Measurements from ENCODE around the gene CDK11B.

CDK11B gene

DNA sequence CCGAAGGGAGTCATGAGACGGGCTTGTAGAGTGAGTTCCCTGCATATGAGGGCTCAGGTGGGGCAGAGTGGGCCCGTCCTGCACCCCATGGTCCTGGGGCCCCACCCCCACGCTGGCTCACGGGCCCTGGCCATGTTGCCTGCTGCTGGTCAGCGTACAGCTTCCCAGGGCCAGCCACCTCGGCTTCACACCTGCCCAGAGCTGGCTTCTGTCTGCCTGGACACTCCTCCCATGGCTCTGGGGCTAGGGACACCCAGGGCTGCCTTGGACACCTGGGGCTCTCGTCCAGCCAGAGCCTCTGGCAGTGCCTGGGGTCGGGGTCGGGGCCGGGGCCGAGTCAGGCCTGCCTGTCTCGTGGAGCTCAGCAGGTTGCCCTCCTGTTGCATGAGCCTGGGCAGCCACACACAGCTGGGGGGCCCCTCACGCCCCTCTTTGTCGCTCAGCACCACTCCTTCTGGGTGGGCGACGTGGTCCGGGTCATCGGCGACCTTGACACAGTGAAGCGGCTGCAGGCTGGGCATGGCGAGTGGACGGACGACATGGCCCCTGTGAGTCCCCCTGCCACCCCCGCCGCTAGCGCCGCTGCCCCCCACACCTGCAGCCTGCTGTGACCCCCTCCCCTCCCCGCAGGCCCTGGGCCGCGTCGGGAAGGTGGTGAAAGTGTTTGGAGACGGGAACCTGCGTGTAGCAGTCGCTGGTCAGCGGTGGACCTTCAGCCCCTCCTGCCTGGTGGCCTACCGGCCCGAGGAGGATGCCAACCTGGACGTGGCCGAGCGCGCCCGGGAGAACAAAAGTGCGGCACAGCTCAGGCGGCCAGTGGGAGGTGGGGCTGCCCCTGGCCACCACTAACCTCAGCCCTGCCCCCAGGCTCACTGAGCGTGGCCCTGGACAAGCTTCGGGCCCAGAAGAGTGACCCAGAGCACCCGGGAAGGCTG is 32.3 kb downstream of the CDK11B start:
- no peak for DNase-seq

DNA sequence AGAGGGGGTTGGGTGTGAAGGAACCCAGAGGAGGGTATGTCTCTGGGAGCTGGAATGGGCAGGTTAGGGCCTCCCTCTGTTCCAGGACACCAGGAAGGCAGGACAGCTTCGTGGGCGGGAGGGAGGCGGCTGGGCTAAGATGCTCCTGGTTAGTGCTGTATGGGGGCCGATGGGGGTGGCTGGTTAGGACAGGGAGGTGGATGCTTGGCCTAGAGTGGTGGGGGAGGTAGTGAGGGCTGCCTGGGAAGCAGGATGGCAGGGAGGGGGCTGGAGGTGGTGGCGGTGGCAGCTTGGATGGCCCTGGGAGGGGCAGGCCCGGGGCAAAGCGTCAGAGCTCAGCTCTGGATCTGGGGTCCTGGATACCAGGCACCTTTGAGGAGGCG is 33.0 kb downstream of the CDK11B start:
- no peak for DNase-seq

- DNase-seq: no peak
Measured at GRCh38 chr1:1625404-1625775, 33.4 kb downstream of the CDK11B start.

GRCh38 chr1:1624443-1625403 is 34.1 kb downstream of the CDK11B start:
- no peak for DNase-seq

- DNase-seq: no peak
Measured at GRCh38 chr1:1623631-1624442, 35.0 kb downstream of the CDK11B start.

DNA sequence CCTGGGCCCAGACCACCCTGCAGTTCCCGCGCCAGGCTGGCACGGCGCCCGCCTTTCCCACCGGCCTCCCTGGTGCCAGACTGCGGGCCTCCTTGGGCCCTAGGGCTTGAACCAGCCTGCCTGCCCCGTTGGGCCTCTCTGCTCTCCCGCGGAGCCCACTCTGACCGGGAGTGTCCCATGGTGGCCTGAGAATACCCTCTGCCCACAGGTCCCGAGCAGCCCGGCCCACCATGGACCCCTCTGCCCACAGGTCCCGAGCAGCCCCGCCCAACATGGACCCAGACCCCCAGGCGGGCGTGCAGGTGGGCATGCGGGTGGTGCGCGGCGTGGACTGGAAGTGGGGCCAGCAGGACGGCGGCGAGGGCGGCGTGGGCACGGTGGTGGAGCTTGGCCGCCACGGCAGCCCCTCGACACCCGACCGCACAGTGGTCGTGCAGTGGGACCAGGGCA is 35.6 kb downstream of the CDK11B start:
- DNase-seq: no peak

- DNase-seq: no peak
Measured at GRCh38 chr1:1622788-1623094, 36.1 kb downstream of the CDK11B start.

- no peak for DNase-seq
Measured at GRCh38 chr1:1622010-1622787, 36.6 kb downstream of the CDK11B start.

- DNase-seq: no peak
Measured at GRCh38 chr1:1621173-1622009, 37.4 kb downstream of the CDK11B start.

GRCh38 chr1:1620433-1621139 is 38.2 kb downstream of the CDK11B start:
- no peak for DNase-seq

- DNase-seq: no peak
Measured at GRCh38 chr1:1619917-1620361, 38.9 kb downstream of the CDK11B start.

GRCh38 chr1:1618396-1619068 is 40.3 kb downstream of the CDK11B start:
- DNase-seq: no peak

DNA sequence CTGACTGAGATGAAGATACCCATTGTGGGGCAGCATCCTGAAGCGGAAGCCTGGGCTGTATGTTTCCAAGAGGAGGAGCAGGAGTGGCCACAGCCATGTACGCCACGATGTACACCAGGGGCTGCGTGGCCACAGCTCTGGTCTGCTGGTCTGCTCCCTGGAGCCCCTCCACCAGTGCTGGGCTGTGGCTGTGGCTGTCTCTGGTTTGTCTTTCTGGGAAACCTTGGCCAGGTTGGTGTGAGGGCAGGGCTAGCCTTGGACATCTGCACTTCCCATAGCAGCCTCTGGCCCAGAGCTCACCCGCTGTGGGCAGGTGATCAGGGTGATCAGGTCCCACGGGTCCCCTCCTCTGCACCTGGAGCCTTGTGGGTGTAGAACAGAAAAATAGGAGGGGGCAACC is 40.9 kb downstream of the CDK11B start:
- DNase-seq: no peak

DNA sequence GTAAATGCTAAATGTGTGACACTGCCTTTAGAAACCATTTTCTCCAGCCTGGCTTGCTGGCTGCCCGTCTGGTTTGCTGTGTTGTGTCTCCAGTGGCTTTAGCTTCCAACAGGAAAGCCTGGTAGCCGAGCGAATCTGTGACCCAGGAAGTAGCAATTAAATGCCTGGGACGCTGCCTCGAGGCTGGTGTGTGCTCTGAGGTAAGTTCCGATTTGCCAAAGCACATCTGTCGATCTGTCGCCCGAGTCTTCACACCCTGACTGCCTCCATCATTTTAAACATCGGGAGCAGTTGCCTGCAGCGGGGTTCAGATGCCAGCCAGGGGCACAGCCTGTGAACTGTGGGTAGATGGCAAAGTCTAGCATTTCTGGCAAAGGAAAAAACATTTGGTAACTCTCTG is 41.3 kb downstream of the CDK11B start:
- DNase-seq: no peak

DNA sequence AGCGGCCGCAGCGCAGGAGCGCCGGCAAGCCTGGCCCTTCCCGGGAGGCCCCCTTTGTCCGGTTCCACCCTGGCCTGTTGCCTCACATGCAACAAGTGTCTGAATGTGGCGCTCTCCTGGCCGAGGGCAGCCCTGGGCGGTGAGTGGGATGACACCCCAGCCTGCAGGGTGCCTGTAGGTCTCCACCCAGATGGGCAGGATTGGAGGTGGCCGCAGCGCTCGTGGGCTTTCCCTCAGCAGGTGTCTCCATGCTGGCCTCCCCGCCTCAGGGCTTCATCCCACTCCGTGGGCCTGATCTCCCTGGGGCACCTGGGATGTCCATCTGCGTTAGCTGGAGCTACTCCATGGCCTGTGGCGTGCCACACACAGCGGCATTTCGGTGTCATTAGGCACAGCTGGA is 42.0 kb downstream of the CDK11B start:
- no peak for DNase-seq

DNA sequence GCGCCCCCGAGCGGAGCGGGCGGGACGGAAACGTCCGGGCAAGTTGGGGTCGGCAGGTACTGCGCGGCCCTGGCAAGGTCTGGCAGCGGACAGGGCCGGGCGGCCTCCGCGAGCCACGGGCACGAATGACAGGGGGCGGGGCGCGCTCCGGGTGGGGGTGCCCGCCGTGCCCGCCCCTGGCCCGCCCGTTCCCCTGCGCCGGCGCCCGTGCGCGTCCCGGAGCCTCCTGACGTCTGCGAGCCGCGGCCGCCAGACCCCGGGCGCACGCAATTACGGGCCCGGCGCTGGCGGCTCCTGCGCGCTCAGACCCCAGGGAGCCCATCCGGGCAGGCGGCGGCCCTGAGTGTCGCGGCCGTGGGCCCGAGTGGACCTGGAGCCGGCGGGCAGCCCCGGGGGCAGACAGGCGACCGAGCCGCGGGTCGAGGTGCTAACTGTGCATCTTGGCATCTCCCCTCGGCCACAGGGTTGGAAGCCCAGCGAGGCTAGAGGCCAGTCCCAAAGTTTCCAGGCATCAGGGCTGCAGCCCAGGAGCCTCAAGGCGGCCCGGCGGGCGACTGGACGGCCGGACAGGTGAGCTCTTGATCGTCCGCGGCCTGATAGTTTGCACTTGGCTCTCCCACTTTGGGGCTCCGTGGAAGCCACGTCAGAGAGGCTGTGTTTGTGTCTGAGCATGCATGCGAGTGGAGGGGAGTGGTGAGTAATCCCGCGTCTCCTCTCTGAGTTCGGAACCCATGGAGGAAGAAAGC is 42.6 kb downstream of the CDK11B start:
- peak in 3 of 5 experiments; percentile 29 to 72 (median 44) for DNase-seq

DNA sequence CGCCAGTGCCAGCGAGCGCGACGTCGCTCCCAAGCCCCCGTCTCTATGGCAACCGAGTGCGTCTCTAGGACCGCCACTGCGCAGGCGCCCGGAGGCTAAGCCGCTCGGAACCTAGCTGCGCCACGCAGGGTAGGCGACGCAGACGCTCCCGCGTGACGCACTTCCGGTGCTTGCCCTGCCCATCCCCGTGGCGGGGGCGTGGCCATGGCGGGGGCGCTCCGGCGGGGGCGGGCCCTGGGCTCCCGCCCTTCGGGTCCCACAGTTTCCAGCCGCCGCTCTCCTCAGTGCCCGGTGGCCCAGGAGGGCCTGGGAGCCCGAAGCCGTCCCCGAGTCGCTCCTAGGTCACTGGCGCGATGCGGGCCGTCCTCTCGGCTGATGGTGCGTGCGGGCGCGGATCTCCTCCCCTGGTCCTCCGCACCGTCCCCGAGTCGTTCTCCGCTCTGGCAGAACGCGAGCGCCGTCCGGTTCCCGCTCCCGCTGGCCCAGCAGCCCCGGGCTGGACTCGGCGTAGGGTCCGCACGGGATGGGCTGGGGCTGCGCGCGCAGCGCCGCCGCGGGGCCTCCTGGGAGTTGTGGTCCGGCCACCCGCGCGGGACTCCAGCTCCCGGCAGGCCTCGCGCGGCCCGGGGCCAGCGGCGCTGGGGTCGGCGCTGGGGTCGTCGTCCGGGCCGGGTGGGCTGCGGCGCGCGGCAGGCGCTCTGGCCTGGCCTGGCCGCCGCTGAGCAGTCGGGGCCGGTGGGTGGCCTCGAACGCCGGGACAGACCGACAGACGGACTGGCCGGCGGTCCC is 43.4 kb downstream of the CDK11B start, which contains the start of gene MIB2:
Gene MIB2, plus strand, starts transcription at position 245 of the 789 bp plus-strand sequence. CDS start 7,953 bp downstream, outside the sequence.
- DNase-seq: peak; percentile 91 to 99 (median 98)

DNA sequence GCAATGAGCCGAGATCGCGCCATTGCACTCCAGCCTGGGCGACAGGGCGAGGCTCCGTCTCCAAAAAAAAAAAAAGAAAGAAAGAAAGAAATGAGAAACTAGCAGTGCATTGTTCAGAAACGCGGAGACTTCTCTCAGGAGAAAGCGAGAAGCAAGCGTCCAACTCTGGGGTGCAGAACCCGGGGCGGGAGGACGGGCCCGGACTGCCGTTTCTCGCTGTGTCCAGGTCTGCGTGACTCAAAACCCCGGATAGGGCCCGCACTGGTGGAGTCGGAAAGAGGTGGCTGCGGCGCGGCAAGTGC is 43.9 kb downstream of the CDK11B start:
- DNase-seq: no peak

All from T-helper 2 cell (primary cell).